GM19238 (cell line): ENCODE measurements around the gene DNAH17.
"Not testable (repeated sequence)": the region's sequence is repeated elsewhere in the genome, so short reads cannot be mapped to it uniquely, and the experiment has no call there.

Experiments
- DNase-seq: peaks from one replicate; pipeline ENCODE4 v3.0.0; 2011; ENCODE audit warnings: low spot score; ENCODE audit not compliant: insufficient read length

Gene DNAH17

GRCh38 chr17:78526231-78527025 is 50.8 kb downstream of the DNAH17 start:
- DNase-seq, result no peak

DNA sequence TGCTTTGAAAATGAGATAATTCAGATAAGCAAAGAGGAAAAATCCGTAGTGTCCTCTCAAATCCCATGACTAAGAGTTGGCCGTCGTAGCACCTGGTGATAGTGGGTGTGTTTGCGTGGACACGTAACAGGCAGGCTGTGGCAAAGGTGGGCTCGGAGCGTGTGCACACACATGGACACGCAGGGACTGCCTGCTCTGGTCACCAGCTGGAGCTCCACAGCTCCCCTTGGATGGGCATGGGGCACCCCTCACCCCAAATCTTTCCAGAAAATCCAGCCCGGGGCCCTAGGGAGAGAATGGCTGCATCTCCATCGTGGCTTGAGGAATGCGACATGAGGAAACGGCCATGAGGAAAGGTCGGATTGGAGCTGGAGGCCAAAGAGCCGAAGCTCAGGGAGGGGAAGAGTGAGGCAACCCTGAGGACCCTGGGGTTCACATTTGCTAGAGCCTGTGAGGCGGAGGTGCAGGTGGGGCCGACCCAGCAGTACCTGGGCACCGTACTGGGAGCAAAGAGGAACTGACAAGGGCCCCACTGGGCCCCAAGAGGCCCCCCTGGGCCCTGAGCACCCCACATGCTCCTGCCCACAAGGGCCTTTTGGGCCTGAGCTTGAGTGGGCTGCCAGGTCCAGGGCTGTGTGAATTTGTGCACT is 51.6 kb downstream of the DNAH17 start:
- DNase-seq, result no peak

DNA sequence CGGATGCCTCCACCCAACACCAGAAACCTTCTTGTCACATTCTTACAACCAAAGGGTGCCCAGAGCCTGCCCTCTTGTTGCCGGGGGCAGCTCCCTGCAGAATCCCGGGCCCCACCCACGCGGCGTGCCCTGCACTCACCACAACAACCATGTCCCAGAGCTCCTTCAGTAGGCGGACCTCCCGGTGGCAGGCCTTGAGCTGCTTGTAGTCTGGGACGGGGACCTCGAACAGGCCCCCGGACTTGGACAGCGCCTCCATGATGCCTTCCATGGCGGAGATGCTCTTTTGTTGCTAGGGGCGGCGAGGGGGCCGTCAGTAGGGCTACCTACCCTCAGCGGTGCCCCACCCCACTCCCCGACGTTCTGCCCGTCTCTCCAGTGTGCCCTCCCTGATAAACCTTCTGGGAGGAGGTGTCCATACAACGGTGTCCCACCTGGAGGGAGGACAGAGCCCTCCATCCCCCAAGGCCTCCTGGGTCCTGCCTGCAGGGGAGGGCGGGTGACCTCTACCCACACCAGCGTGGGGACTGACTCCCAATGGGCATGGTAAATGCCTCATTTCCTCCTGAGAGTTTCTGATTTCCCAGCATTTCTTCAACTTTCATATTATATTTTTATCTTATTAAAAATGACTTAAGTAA is 52.2 kb downstream of the DNAH17 start:
- no peak for DNase-seq

DNA sequence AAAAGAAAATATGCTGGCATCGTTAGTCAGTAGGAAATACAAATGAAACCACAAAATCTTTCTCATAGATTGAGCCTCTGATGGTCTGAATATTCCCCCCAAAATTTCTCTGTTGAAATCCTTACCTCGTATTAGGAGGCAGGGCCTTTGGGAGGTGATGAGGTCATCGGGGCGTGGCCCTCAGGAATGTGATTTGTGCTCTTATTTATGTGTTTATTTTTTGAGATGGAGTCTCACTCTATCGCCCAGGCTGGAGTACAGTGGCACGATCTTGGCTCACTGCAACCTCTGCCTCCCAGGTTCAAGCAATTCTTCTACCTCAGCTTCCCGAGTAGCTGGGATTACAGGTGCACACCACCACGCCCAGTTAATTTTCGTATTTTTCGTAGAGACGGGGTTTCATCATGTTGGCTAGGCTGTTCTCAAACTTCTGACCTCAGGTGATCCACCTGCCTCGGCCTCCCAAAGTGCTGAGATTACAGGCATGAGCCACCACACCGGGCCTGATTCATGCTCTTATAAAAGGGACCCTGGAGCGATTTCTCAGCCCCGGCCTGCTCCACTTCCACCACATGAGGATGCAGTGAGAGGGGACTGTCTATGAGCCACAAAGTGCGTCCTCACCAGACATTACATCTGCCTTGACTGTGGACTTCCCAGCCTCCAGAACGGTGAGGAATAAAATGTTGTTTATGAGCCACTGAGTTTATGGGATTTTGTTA is 53.1 kb downstream of the DNAH17 start:
- DNase-seq, result no peak

GRCh38 chr17:78522031-78522809 is 55.0 kb downstream of the DNAH17 start:
- no peak for DNase-seq

DNA sequence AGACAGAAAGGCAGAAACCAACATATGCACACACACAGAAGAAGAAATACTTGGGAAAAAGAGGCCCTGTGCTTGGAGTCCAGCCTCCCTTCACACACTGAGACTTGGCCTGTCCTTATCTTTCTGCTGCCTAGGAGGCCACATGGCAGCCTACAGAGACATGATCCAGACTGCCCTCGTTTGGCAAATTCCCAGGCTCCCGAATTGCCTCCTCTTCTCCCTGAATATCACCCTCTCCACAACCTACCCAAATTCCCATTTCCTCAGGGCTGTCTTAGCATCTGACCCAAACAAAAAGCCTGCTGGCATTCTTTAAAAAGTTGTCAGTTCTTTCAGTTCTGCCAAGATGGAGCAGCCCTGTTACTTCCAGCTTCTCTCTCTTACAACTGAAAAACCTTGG is 59.8 kb downstream of the DNAH17 start:
- DNase-seq, result no peak

- no peak for DNase-seq
These were observed 61.7 kb downstream of the DNAH17 start for GRCh38 chr17:78515480-78515879.

- DNase-seq, result no peak
These were observed 62.7 kb downstream of the DNAH17 start for GRCh38 chr17:78514521-78514920.

DNA sequence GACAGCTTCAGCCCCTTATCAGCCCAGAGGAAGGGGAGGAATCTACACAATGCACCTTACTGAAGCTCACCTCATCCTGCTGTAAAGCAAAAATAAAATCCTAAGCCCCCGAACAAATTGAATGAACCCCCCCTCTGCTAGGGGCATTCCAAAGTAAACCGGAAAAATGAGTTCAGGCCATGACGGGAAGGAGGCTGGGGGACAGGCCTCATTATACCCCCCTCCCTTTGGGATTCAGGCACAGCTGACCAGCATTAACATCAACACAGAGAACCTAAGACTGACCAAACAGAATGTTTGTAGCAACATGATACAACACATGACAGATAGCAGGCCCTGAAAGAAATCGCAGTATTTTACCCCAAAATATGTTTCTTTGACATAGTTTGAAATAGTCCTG is 64.2 kb downstream of the DNAH17 start:
- no peak for DNase-seq

- DNase-seq, result no peak
These were observed 66.8 kb downstream of the DNAH17 start for GRCh38 chr17:78510141-78511075.

DNA sequence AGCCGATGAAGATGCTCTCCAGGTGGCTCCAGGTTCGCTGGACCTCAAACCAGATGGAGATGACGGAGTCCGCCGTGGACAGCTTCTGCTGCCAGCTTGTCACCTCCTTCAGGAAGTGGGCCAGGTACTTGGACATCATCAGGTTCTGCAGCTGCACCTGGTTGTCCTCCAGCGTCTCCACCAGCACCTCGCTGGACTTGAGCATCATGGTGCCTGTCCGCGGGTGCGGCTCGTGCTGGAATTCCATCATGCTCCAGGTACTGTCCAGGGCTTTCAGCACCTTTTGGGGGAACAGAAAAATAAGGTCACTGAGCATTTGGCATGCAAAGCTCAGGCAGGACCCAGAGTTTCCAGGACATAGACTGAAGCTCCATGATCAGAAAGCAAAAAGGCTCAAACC is 69.7 kb downstream of the DNAH17 start:
- DNase-seq, result no peak

- DNase-seq, result no peak
These were observed 70.5 kb downstream of the DNAH17 start for GRCh38 chr17:78506454-78507309.

- DNase-seq, result no peak
These were observed 72.9 kb downstream of the DNAH17 start for GRCh38 chr17:78504156-78504925.

DNA sequence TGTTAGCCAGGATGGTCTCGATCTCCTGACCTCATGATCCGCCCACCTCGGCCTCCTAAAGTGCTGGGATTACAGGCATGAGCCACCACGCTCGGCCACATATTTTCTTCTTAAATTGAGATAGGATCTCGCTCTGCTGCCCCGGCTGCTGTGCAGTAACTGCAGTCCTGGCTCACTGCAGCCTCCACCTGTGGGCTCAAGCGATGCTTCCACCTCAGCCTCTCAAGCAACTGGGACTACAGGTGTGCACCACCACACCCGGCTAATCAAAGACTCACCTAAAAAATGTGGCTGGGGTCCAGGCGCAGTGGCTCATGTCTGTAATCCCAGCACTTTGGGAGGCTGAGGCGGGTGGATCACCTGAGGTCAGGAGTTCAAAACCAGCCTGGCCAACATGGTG is 73.8 kb downstream of the DNAH17 start:
- not testable (repeated sequence) for DNase-seq

GRCh38 chr17:78502611-78503148 is 74.5 kb downstream of the DNAH17 start:
- no peak for DNase-seq

GRCh38 chr17:78501241-78502036 is 75.8 kb downstream of the DNAH17 start:
- no peak for DNase-seq

DNA sequence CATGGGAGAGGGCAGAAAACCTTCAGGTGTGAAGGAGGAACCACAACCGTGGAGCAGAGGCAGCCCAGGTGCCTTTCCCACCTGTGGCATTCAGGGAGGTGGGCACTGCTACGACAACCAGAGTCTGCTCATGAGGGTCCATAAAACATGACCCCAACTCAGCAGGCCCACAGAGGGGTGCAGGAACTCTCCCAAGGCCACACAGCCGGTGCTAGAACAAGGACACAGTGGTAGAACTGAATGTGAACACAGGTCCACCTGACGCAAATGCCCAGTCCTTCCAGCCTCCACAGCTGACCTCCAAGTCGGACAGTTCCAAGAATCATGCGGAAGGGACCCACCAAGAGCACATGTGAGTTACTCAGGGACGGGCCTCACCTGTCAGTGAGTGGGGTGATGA is 76.4 kb downstream of the DNAH17 start:
- DNase-seq, result no peak
